Left ventricle myocardium inferior (tissue), 1 donor: Measurements from ENCODE around the gene LPO. TPM values are rescaled to one million over a fixed set of nuclear protein-coding genes. Genes with fewer than 3 reads are reported as not detected.

Experiments used
- DNase-seq: peaks from one replicate; pipeline ENCODE4 v3.0.0-alpha.2; 2020
- H3K27ac ChIP-seq: fragments of 200-600 bp; replicated peaks from 2 replicates; pipeline ENCODE4 v1.8.0; 2021
- H3K27me3 ChIP-seq: fragments of 200-600 bp; 2 replicates; pipeline ENCODE4 v1.8.0; 2021; ENCODE audit warnings: low read depth
- H3K36me3 ChIP-seq: fragments of 200-600 bp; 2 replicates; pipeline ENCODE4 v1.8.0; 2021
- H3K4me1 ChIP-seq: fragments of 200-600 bp; 2 replicates; pipeline ENCODE4 v1.8.0; 2021
- H3K4me3 ChIP-seq: fragments of 200-600 bp; 2 replicates; pipeline ENCODE4 v1.8.0; 2021; ENCODE audit warnings: mild to moderate bottlenecking, moderate library complexity
- H3K9me3 ChIP-seq: fragments of 200-600 bp; replicated peaks from 2 replicates; pipeline ENCODE4 v1.8.0; 2021
- intact Hi-C: fragments of 100-400 bp; cut with micrococcal nuclease; formaldehyde crosslinking; loops from one replicate; pipeline ENCODE4 v1.11.0; 2022
- total RNA-seq: library from RNA; stranded (reverse); fragmentation: NEBNext Ultra II Directional; extraction: Animal tissue kit (Norgen Biotek cat#: 25700); gene quantifications from one replicate; pipeline ENCODE4 v1.2.1, GENCODE V29; 2021
- TF ChIP-seq, protein P1 (sequence below): fragments of 200-600 bp; IDR thresholded peaks from 2 replicates; pipeline ENCODE4 v1.8.0; 2021; ENCODE audit warnings: antibody characterized with exemption, mild to moderate bottlenecking, borderline replicate concordance
- donor health status: DM: no; HTN: yes; CAD: no; lungs with severe emphysema.

LPO gene
- total RNA-seq, 1 donor from 2014 or later, result not detected

DNA sequence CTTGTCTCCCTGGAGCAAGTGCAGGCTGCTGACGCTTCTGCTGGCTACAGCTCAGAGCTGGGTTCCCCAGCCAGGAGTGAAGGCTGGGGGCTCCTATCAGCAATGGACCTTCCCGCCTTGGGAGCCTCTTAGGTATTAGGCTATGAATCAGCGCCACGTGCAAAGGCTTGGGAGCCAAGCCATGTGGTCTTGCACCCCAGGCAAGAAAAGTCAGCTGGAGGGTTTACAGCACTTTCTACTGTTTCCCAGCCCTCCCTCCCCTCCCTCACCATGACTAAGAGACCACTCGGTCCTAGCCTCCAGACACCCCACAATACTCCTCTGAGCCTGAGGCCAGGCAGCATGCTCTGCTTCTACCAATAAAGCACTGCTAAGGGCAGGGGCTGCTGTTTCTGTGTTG is 33.6 kb upstream of the LPO start:
- Histone ChIP-seq H3K4me3 (no peak overlapping the region), H3K27ac (no peak overlapping the region), H3K27me3 (peaks cover 1% of the 10 kb centered on the region), H3K36me3 (peaks cover 37% of the 10 kb centered on the region), H3K9me3 (no peaks in the 10 kb centered on the region), H3K4me1 (no peaks in the 10 kb centered on the region)
- intact Hi-C loops, result no loop called here
- DNase-seq, result no peak
- TF ChIP-seq, protein P1, sequence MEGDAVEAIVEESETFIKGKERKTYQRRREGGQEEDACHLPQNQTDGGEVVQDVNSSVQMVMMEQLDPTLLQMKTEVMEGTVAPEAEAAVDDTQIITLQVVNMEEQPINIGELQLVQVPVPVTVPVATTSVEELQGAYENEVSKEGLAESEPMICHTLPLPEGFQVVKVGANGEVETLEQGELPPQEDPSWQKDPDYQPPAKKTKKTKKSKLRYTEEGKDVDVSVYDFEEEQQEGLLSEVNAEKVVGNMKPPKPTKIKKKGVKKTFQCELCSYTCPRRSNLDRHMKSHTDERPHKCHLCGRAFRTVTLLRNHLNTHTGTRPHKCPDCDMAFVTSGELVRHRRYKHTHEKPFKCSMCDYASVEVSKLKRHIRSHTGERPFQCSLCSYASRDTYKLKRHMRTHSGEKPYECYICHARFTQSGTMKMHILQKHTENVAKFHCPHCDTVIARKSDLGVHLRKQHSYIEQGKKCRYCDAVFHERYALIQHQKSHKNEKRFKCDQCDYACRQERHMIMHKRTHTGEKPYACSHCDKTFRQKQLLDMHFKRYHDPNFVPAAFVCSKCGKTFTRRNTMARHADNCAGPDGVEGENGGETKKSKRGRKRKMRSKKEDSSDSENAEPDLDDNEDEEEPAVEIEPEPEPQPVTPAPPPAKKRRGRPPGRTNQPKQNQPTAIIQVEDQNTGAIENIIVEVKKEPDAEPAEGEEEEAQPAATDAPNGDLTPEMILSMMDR, result no peak

DNA sequence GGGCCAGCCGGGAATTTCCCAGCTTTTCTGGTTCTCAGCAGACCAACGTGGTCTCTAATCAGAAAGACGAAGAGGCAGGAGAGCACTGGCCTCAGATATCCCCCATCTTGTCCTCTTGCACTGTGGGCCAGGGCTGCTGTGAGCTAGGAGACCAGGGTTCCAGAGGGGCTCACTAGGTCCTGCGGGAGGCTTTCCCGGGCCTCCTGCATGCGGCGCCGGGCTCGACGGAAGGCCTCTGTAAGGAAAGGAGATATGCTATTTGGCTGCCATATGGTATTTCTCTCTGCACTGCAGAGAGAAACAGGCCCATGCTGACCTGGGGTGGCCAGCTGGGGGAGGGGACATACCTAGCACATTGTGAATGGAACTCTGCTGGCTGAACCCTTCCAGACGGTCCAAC is 32.4 kb upstream of the LPO start:
- Histone ChIP-seq H3K27me3 (no peaks in the 10 kb centered on the region), H3K4me3 (no peak overlapping the region), H3K9me3 (no peaks in the 10 kb centered on the region), H3K27ac (no peak overlapping the region), H3K4me1 (no peaks in the 10 kb centered on the region), H3K36me3 (peaks cover 48% of the 10 kb centered on the region)
- intact Hi-C loops, result no loop called here
- no peak for DNase-seq
- TF ChIP-seq, protein P1, result no peak

DNA sequence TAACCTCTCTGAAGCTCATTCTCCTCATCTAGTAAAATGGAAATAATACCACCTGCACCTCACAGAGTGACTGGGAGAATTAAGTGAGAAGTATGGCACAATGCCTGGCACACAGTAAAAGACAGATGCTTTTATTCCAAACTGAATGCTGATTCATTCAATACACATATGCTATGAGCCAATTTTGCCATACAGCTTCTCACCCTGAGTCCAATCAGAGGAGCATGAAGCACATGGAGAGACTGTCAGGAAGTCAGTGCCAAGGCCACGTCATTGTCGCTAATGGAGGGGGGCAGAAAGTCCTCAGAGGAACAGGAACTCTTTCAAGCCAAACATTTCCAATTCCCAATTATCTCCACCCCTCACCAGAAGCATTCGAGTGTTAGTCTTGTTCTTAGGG is 30.9 kb upstream of the LPO start:
- TF ChIP-seq, protein P1, result no peak
- Histone ChIP-seq H3K4me3 (no peak overlapping the region), H3K27me3 (no peaks in the 10 kb centered on the region), H3K36me3 (peaks cover 63% of the 10 kb centered on the region), H3K4me1 (no peaks in the 10 kb centered on the region), H3K27ac (no peak overlapping the region), H3K9me3 (no peaks in the 10 kb centered on the region)
- no peak for DNase-seq
- intact Hi-C loops, result no loop called here

DNA sequence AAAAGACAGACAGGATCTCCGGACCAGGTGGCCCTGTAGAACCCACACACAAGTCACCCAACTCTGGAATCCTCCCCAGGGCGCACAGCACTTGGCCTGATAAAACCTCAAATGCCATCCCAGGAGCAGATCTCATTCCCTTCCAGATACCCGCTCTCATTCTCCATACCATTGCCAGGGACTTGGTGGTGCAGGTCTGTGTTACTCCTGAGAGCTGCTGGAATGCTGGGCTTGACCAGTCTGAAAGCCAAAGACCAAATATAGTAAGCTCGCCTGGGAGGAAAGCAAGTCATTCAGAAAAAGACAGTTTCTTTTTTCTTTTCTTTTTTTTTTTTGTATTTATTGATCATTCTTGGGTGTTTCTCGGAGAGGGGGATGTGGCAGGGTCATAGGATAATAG is 30.0 kb upstream of the LPO start:
- Histone ChIP-seq H3K27me3 (no peaks in the 10 kb centered on the region), H3K27ac (no peak overlapping the region), H3K4me1 (no peaks in the 10 kb centered on the region), H3K36me3 (peaks cover 72% of the 10 kb centered on the region), H3K9me3 (no peaks in the 10 kb centered on the region), H3K4me3 (no peak overlapping the region)
- DNase-seq, result no peak
- intact Hi-C loops, result no loop called here
- TF ChIP-seq, protein P1, result no peak

GRCh38 chr17:58210922-58211321 is 27.5 kb upstream of the LPO start:
- Histone ChIP-seq H3K36me3 (peaks cover 94% of the 10 kb centered on the region), H3K4me1 (no peaks in the 10 kb centered on the region), H3K4me3 (no peak overlapping the region), H3K27ac (no peak overlapping the region), H3K9me3 (no peaks in the 10 kb centered on the region), H3K27me3 (no peaks in the 10 kb centered on the region)
- intact Hi-C loops, result no loop called here
- TF ChIP-seq, protein P1, result no peak
- DNase-seq, result no peak

GRCh38 chr17:58215685-58216084 is 22.7 kb upstream of the LPO start:
- Histone ChIP-seq H3K36me3 (peaks cover 59% of the 10 kb centered on the region), H3K27ac (no peak overlapping the region), H3K4me1 (peaks cover 17% of the 10 kb centered on the region), H3K9me3 (no peaks in the 10 kb centered on the region), H3K27me3 (no peaks in the 10 kb centered on the region), H3K4me3 (no peak overlapping the region)
- no peak for DNase-seq
- intact Hi-C loops, result no loop called here
- TF ChIP-seq, protein P1, result no peak
